Stomach (tissue), 9 donors: ENCODE data around the gene SLC25A48. TPM values are rescaled to one million over a fixed set of nuclear protein-coding genes. Genes with fewer than 3 reads are reported as not detected.

Experiments used
- DNase-seq, 2 donors: peaks; one replicate each; pipeline versions ENCODE4 v3.0.0 to v3.0.0-alpha.2; 2013 to 2019
- H3K27ac ChIP-seq, 5 donors: fragments of 200-600 bp in 4 of 5; sonication (generic) in 4 of 5; one replicate each; pipeline ENCODE4 v1.5.1; 2013 to 2019; ENCODE audit warnings: mild to moderate bottlenecking in 1 of 5, moderate library complexity in 1 of 5
- H3K27me3 ChIP-seq, 3 donors: fragments of 200-600 bp; sonication (generic); one replicate each; pipeline ENCODE4 v1.5.1; 2017 to 2019; ENCODE audit warnings: mixed run types in 1 of 3
- H3K36me3 ChIP-seq, 4 donors: fragments of 200-600 bp; sonication (generic); 1 replicate in 3 of 4; 2 replicates in 1 of 4; pipeline ENCODE4 v1.5.1; 2016 to 2019
- H3K4me1 ChIP-seq, 4 donors: fragments of 200-600 bp; sonication (generic); one replicate each; pipeline ENCODE4 v1.5.1; 2016 to 2019
- H3K4me3 ChIP-seq, 4 donors: fragments of 200-600 bp; sonication (generic) in 3 of 4; one replicate each; pipeline ENCODE4 v1.5.1; 2016 to 2019; ENCODE audit warnings: mild to moderate bottlenecking in 1 of 4
- H3K9me3 ChIP-seq, 4 donors: fragments of 200-600 bp; sonication (generic); one replicate each; pipeline ENCODE4 v1.5.1; 2016 to 2019
- CTCF ChIP-seq, 7 experiments: fragments of 450-650 bp in 4 of 7; fragments of 200-600 bp in 3 of 7; sonication (generic) in 3 of 7; IDR thresholded peaks; one replicate each; pipeline ENCODE4 v1.5.1; 2016 to 2019; ENCODE audit warnings: antibody characterized with exemption in 7 of 7, control low read depth in 2 of 7, mild to moderate bottlenecking in 1 of 7
- EP300 ChIP-seq: sonication (generic); formaldehyde crosslinking; IDR thresholded peaks from one replicate; pipeline ENCODE4 v1.6.1; 2017; ENCODE audit warnings: antibody characterized with exemption
- POLR2A ChIP-seq, 4 donors: fragments of 450-650 bp; IDR thresholded peaks; one replicate each; pipeline ENCODE4 v1.6.1; 2016; ENCODE audit warnings: antibody characterized with exemption in 4 of 4, control low read depth in 2 of 4, mild to moderate bottlenecking in 1 of 4, moderate library complexity in 1 of 4
- POLR2AphosphoS5 ChIP-seq, 3 donors: sonication (generic); formaldehyde crosslinking; IDR thresholded peaks; one replicate each; pipeline ENCODE4 v1.6.1; 2016; ENCODE audit warnings: antibody characterized with exemption in 3 of 3
- WGBS, 5 donors: extraction: QIAGEN DNeasy Blood & Tissue Kit in 3 of 5; methylation state at CpG; one replicate each; pipeline versions ENCODE4 v1.1.5 to v1.1.7; 2013 to 2018; 5-methylcytosine and 5-hydroxymethylcytosine counted together
- intact Hi-C: fragments of 100-400 bp; cut with DNase I; formaldehyde crosslinking; loops from one replicate; pipeline ENCODE4 v1.15.1; 2023; ENCODE audit warnings: low total_unique reads
- polyA plus RNA-seq, 3 donors: library from polyadenylated mRNA; stranded (reverse); fragments of 200-250 nt; gene quantifications; one replicate each; pipeline ENCODE4 v1.2.3, GENCODE V29; 2013
- total RNA-seq, 5 donors: library from RNA; depleted of rRNA; stranded (reverse); fragments of >200 nt; gene quantifications; one replicate each; pipeline versions ENCODE4 v1.1.0 to v1.2.3, GENCODE V29; 2014 to 2016
- donor health status: healthy with polysubstance abuse.
- donor health status: Bipolar disorder and iron deficiency.
- donor health status: healthy.

Gene SLC25A48
- total and polyA plus RNA-seq, 8 donors = 0.13 to 0.37 TPM; not detected in 6

GRCh38 chr5:135877570-135878155 is 43.2 kb downstream of the SLC25A48 start:
- intact Hi-C loops = no loop called here
- Histone ChIP-seq H3K27me3 (peaks cover 0 to 15% (median 4%) of the 10 kb centered on the region in 3 donors), H3K36me3 (no peaks in the 10 kb centered on the region), H3K4me3 (no peak overlapping the region), H3K4me1 (peaks cover 0 to 10% (median 4%) of the 10 kb centered on the region in 4 donors), H3K27ac (no peak overlapping the region), H3K9me3 (no peaks in the 10 kb centered on the region)
- TF ChIP-seq EP300 = no peak
- TF ChIP-seq POLR2AphosphoS5 (IDR thresholded peaks at IDR 0.05) = no peak
- TF ChIP-seq CTCF (IDR thresholded peaks at IDR 0.05) = no peak
- TF ChIP-seq POLR2A (IDR thresholded peaks at IDR 0.05) = no peak
- DNase-seq = no peak
- WGBS, 5 donors = 53 to 66% (median 56%) methylated on average over 6 of the region's 6 CpGs

GRCh38 chr5:135878156-135878620 is 43.7 kb downstream of the SLC25A48 start:
- Histone ChIP-seq H3K4me3 (no peak overlapping the region), H3K4me1 (peaks cover 0 to 10% (median 4%) of the 10 kb centered on the region in 4 donors), H3K36me3 (no peaks in the 10 kb centered on the region), H3K27ac (no peak overlapping the region), H3K9me3 (no peaks in the 10 kb centered on the region), H3K27me3 (peaks cover 0 to 15% (median 4%) of the 10 kb centered on the region in 3 donors)
- intact Hi-C loops = no loop called here
- 56 to 90% (median 65%) methylated on average over 4 of the region's 4 CpGs for WGBS, 5 donors
- DNase-seq = no peak
- TF ChIP-seq EP300 (no peak), POLR2AphosphoS5 (IDR thresholded peaks at IDR 0.05) (no peak), POLR2A (IDR thresholded peaks at IDR 0.05) (no peak), CTCF (IDR thresholded peaks at IDR 0.05) (no peak)

- Histone ChIP-seq H3K4me1 (peaks cover 0 to 10% (median 4%) of the 10 kb centered on the region in 4 donors), H3K27me3 (peaks cover 0 to 15% (median 4%) of the 10 kb centered on the region in 3 donors), H3K36me3 (no peaks in the 10 kb centered on the region), H3K27ac (no peak overlapping the region), H3K9me3 (no peaks in the 10 kb centered on the region), H3K4me3 (no peak overlapping the region)
- TF ChIP-seq CTCF (IDR thresholded peaks at IDR 0.05) = no peak
- no peak for TF ChIP-seq EP300
- no peak for TF ChIP-seq POLR2AphosphoS5 (IDR thresholded peaks at IDR 0.05)
- TF ChIP-seq POLR2A (IDR thresholded peaks at IDR 0.05) = no peak
- 90 to 97% (median 92%) methylated on average over 3 of the region's 3 CpGs for WGBS, 5 donors
- intact Hi-C loops = no loop called here
- no peak for DNase-seq
These were observed 45.1 kb downstream of the SLC25A48 start for GRCh38 chr5:135879591-135879990.

- WGBS, 5 donors = 55 to 77% (median 63%) methylated on average over 3 of the region's 3 CpGs
- intact Hi-C loops = no loop called here
These were observed 45.8 kb downstream of the SLC25A48 start for GRCh38 chr5:135880278-135880677.

More at GRCh38 chr5:135880278-135880677, 45.8 kb downstream of the SLC25A48 start:
- no peak for DNase-seq
- Histone ChIP-seq H3K4me1 (peaks cover 0 to 10% (median 4%) of the 10 kb centered on the region in 4 donors), H3K27ac (no peak overlapping the region), H3K4me3 (no peak overlapping the region), H3K9me3 (no peaks in the 10 kb centered on the region), H3K36me3 (no peaks in the 10 kb centered on the region), H3K27me3 (peaks cover 0 to 15% (median 7%) of the 10 kb centered on the region in 3 donors)
- TF ChIP-seq EP300 (no peak), POLR2AphosphoS5 (IDR thresholded peaks at IDR 0.05) (no peak), POLR2A (IDR thresholded peaks at IDR 0.05) (no peak), CTCF (IDR thresholded peaks at IDR 0.05) (no peak)
